Gastrocnemius medialis (tissue), 4 donors: ENCODE measurements around the gene AHI1.

Source experiments
- POLR2A ChIP-seq, 2 donors: fragments of 450-650 bp; IDR thresholded peaks; one replicate each; pipeline ENCODE4 v1.6.1; 2017; ENCODE audit warnings: antibody characterized with exemption in 2 of 2, mild to moderate bottlenecking in 2 of 2, moderate library complexity in 2 of 2
- TF ChIP-seq, protein P1 (sequence below), 5 experiments: fragments of 450-650 bp in 3 of 5; fragments of 200-600 bp in 2 of 5; sonication (generic) in 2 of 5; IDR thresholded peaks in 4 of 5; conservative IDR thresholded peaks in 1 of 5; 1 replicate in 4 of 5; 2 replicates in 1 of 5; pipeline ENCODE4 v1.5.1; 2016 to 2019; ENCODE audit warnings: antibody characterized with exemption in 5 of 5, mild to moderate bottlenecking in 3 of 5, moderate library complexity in 3 of 5

DNA sequence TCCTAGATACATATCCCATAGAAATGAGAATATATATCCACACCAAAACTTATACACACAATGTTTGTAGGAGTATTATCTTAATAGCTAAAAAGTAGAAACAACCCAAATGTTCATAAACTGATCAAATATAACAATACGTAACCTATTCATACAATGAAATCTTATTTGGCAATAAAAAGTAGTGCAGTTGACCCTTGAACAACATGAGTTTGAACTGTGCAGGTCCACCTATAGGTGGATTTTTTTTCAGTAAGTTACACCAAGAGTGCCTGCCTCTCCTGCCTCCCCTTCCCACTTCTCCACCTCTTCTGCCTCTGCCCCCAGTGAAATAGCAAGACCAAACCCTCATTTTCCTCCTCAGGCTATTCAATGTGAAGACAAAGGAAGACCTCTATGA is 95.2 kb downstream of the AHI1 start:
- TF ChIP-seq, protein P1, sequence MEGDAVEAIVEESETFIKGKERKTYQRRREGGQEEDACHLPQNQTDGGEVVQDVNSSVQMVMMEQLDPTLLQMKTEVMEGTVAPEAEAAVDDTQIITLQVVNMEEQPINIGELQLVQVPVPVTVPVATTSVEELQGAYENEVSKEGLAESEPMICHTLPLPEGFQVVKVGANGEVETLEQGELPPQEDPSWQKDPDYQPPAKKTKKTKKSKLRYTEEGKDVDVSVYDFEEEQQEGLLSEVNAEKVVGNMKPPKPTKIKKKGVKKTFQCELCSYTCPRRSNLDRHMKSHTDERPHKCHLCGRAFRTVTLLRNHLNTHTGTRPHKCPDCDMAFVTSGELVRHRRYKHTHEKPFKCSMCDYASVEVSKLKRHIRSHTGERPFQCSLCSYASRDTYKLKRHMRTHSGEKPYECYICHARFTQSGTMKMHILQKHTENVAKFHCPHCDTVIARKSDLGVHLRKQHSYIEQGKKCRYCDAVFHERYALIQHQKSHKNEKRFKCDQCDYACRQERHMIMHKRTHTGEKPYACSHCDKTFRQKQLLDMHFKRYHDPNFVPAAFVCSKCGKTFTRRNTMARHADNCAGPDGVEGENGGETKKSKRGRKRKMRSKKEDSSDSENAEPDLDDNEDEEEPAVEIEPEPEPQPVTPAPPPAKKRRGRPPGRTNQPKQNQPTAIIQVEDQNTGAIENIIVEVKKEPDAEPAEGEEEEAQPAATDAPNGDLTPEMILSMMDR (IDR thresholded peaks at IDR 0.05 in 4 of 5, conservative IDR thresholded peaks at IDR 0.05 in 1 of 5), result no peak
- no peak for TF ChIP-seq POLR2A (IDR thresholded peaks at IDR 0.05)
